Suprapubic skin (tissue), 4 donors: Measurements from ENCODE around the gene SCD5. TPM values are rescaled to one million over a fixed set of nuclear protein-coding genes. Genes with fewer than 3 reads are reported as not detected.

ENCODE experiments used
- DNase-seq, 2 donors: peaks; one replicate each; pipeline ENCODE4 v3.0.0-alpha.2; 2019; ENCODE audit warnings: low spot score in 2 of 2
- H3K27ac ChIP-seq: fragments of 200-600 bp; sonication (generic); one replicate; pipeline ENCODE4 v1.5.1; 2019
- H3K27me3 ChIP-seq: fragments of 200-600 bp; sonication (generic); one replicate; pipeline ENCODE4 v1.5.1; 2019
- H3K36me3 ChIP-seq: fragments of 200-600 bp; sonication (generic); one replicate; pipeline ENCODE4 v1.5.1; 2019
- H3K4me1 ChIP-seq: fragments of 200-600 bp; sonication (generic); one replicate; pipeline ENCODE4 v1.5.1; 2019
- H3K4me3 ChIP-seq: fragments of 200-600 bp; sonication (generic); one replicate; pipeline ENCODE4 v1.5.1; 2019; ENCODE audit warnings: mild to moderate bottlenecking
- H3K9me3 ChIP-seq: fragments of 200-600 bp; sonication (generic); one replicate; pipeline ENCODE4 v1.5.1; 2019
- EP300 ChIP-seq: sonication (generic); formaldehyde crosslinking; IDR thresholded peaks from one replicate; pipeline ENCODE4 v1.6.1; 2017; ENCODE audit warnings: antibody characterized with exemption
- POLR2A ChIP-seq, 2 donors: fragments of 450-650 bp; IDR thresholded peaks; one replicate each; pipeline ENCODE4 v1.6.1; 2017; ENCODE audit warnings: antibody characterized with exemption in 2 of 2, mild to moderate bottlenecking in 2 of 2, moderate library complexity in 2 of 2
- POLR2AphosphoS5 ChIP-seq, 3 donors: sonication (generic); formaldehyde crosslinking; IDR thresholded peaks; one replicate each; pipeline ENCODE4 v1.6.1; 2017; ENCODE audit warnings: antibody characterized with exemption in 3 of 3
- WGBS: methylation state at CpG from one replicate; pipeline ENCODE4 v1.1.5; 2018; 5-methylcytosine and 5-hydroxymethylcytosine counted together
- total RNA-seq, 4 donors: library from RNA; depleted of rRNA; stranded (reverse); fragments of >200 nt; gene quantifications; one replicate each; pipeline ENCODE4 v1.1.0, GENCODE V29; 2016
- TF ChIP-seq, protein P1 (sequence below), 2 donors: fragments of 200-600 bp in 1 of 2; fragments of 450-650 bp in 1 of 2; sonication (generic) in 1 of 2; IDR thresholded peaks; one replicate each; pipeline ENCODE4 v1.5.1; 2016 to 2019; ENCODE audit warnings: antibody characterized with exemption in 2 of 2, mild to moderate bottlenecking in 1 of 2, moderate library complexity in 1 of 2

The SCD5 gene
- total RNA-seq, 4 donors from 2014 or later: 5.6 to 13.2 (median 7.6) TPM

DNA sequence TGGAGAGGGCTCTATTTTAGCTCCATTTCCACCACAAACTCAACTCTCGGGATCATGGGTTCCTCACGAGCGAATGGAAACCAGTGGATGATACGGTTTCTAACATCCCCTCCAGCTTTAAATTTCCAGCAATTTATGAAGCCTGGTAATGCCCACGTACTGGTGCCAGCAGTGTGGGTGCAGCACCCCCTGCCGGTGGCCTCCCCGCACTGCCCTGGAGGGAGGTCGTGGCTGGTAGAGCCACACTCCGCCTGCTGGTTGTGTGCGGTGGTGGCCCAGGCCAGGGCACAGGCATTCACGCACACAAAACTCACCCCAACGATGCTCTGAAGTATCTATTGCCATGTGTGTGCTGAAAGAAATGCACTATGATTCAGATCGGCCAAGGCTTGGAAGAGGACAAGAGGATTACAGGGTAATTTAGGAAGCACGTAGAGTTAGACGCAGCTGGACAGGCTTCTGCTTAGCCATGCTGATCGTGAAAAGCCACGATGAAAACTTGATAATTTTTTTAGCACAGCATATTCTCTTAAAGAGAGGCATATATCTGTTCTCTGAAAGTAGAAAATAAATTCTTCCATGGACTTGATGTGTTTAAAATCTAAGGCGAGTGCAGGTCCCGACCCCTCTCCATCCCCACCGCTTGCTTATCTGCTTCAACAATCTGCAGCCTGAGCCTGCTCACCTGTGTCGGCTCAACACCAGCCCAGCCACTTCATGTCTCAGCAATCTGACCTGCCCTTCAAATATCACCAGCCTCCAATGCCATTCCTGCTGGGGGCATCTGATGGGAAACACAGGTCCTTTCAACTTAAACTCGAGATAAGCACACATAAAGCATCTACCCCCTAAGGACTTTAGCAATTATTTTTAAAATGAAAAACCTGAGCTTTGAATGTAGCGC is 59.1 kb downstream of the SCD5 start:
- no peak overlapping the region for H3K4me3 ChIP-seq
- 73% methylated on average over 23 of the region's 23 CpGs for WGBS
- peak in 1 of 3 donors; percentile 25 for TF ChIP-seq POLR2AphosphoS5 (IDR thresholded peaks at IDR 0.05)
- TF ChIP-seq, protein P1, sequence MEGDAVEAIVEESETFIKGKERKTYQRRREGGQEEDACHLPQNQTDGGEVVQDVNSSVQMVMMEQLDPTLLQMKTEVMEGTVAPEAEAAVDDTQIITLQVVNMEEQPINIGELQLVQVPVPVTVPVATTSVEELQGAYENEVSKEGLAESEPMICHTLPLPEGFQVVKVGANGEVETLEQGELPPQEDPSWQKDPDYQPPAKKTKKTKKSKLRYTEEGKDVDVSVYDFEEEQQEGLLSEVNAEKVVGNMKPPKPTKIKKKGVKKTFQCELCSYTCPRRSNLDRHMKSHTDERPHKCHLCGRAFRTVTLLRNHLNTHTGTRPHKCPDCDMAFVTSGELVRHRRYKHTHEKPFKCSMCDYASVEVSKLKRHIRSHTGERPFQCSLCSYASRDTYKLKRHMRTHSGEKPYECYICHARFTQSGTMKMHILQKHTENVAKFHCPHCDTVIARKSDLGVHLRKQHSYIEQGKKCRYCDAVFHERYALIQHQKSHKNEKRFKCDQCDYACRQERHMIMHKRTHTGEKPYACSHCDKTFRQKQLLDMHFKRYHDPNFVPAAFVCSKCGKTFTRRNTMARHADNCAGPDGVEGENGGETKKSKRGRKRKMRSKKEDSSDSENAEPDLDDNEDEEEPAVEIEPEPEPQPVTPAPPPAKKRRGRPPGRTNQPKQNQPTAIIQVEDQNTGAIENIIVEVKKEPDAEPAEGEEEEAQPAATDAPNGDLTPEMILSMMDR (IDR thresholded peaks at IDR 0.05): peak; percentile 83 to 93
- no peak for TF ChIP-seq EP300
- no peak for TF ChIP-seq POLR2A (IDR thresholded peaks at IDR 0.05)
- H3K4me1 ChIP-seq: peaks cover 5% of the 10 kb centered on the region
- no peaks in the 10 kb centered on the region for H3K9me3 ChIP-seq
- no peak overlapping the region for H3K27ac ChIP-seq
- DNase-seq: peak in 1 of 2 donors; percentile 77
- H3K27me3 ChIP-seq: no peaks in the 10 kb centered on the region
- H3K36me3 ChIP-seq: no peaks in the 10 kb centered on the region

DNA sequence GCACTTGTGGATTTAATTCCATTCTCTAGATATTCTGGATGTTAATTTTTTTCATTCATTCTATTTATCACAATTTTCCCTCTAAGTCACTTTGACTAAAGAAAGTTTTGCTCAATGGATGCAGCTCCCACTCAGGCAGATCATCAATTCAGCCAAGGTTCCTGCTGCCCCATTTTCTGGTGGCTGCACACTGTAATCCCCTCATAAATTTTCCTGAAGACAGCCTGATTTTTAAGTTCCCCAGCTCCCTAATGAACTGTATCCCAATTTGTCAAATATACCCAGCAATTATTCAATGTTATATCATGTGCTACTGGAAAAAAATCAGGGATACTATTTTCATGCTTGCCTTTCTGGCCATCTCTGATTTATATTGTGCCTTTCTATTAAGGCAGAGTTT is 61.2 kb downstream of the SCD5 start:
- no peak for DNase-seq
- Histone ChIP-seq H3K4me3 (no peak overlapping the region), H3K27me3 (no peaks in the 10 kb centered on the region), H3K27ac (no peak overlapping the region), H3K36me3 (no peaks in the 10 kb centered on the region), H3K4me1 (no peaks in the 10 kb centered on the region), H3K9me3 (no peaks in the 10 kb centered on the region)
- TF ChIP-seq POLR2AphosphoS5 (IDR thresholded peaks at IDR 0.05) (no peak), EP300 (no peak), POLR2A (IDR thresholded peaks at IDR 0.05) (no peak)
- TF ChIP-seq, protein P1 (IDR thresholded peaks at IDR 0.05): no peak

DNA sequence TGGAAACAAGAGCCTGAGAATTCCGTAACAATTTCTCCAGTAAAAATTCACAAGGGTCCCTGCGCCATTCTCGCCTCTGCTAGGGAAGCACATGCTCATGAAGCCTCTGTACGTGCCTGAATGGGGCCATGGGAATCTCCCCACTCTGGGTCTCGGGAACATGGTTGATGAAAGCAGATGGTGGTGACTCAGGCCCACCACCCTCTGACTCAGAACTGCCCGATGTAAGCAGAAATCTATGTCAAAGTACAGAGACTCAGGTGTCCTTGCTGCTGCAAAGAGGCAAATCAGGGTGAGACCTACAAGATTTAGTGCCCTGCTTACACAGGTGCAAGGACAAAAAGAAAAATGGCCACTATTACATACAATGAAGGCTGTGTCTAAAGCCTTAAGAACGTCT is 65.0 kb downstream of the SCD5 start:
- Histone ChIP-seq H3K27me3 (no peaks in the 10 kb centered on the region), H3K4me1 (no peaks in the 10 kb centered on the region)

DNA sequence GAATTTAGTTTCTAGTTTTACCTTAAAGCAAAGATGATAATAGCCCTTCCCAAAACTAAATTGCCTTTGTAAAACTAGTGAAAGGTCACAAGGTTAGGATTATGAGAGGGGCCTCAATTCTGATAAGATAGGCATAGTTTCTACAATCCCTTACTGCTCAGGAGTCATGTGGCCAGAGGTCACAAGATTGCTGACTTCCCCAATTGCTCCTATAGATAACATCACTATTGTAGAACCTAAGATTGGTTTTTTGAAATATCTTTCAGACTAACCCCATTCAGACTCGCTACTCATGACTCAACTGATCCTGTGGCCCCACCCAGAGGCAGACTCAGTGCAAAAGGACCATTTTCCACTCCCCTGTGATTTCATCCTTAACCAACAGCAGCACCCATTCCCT is 70.3 kb downstream of the SCD5 start:
- no peak overlapping the region for H3K4me3 ChIP-seq
- H3K4me1 ChIP-seq: no peaks in the 10 kb centered on the region
- H3K9me3 ChIP-seq: no peaks in the 10 kb centered on the region
- WGBS: 67% methylated on average over 1 of the region's 1 CpG
- TF ChIP-seq, protein P1 (IDR thresholded peaks at IDR 0.05): no peak
- TF ChIP-seq POLR2A (IDR thresholded peaks at IDR 0.05): no peak
- TF ChIP-seq POLR2AphosphoS5 (IDR thresholded peaks at IDR 0.05): no peak
- TF ChIP-seq EP300: no peak
- DNase-seq: no peak
- H3K36me3 ChIP-seq: no peaks in the 10 kb centered on the region
- no peaks in the 10 kb centered on the region for H3K27me3 ChIP-seq
- no peak overlapping the region for H3K27ac ChIP-seq

More for the DNA sequence above, 65.0 kb downstream of the SCD5 start:
- no peak for TF ChIP-seq POLR2A (IDR thresholded peaks at IDR 0.05)
- TF ChIP-seq EP300: no peak
- TF ChIP-seq, protein P1 (IDR thresholded peaks at IDR 0.05): no peak
- no peak for TF ChIP-seq POLR2AphosphoS5 (IDR thresholded peaks at IDR 0.05)
- no peaks in the 10 kb centered on the region for H3K36me3 ChIP-seq
- H3K9me3 ChIP-seq: no peaks in the 10 kb centered on the region
- WGBS: 85% methylated on average over 7 of the region's 7 CpGs
- DNase-seq: no peak
- no peak overlapping the region for H3K27ac ChIP-seq
- no peak overlapping the region for H3K4me3 ChIP-seq

DNA sequence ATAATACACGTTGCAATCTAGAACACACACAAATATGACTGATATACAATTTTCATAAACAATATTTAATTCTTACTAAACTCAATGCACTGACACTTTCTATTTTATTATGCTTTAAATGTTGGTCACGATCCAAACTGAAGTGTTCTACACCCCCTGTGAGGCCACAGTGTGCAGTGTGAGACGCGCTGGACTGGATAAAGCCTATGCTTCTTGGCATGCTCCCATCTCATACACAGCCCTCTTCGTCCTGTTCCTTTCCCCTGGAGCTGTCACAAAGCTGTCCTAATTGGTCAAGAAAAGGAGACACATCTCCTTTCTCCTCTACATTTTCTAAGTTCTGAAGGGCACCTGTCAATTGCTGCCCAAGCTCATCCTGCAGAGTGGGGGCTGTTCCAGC is 72.0 kb downstream of the SCD5 start:
- Histone ChIP-seq H3K36me3 (no peaks in the 10 kb centered on the region), H3K4me3 (no peak overlapping the region), H3K9me3 (no peaks in the 10 kb centered on the region), H3K27ac (no peak overlapping the region), H3K27me3 (no peaks in the 10 kb centered on the region), H3K4me1 (no peaks in the 10 kb centered on the region)
- DNase-seq: no peak
- no peak for TF ChIP-seq POLR2A (IDR thresholded peaks at IDR 0.05)
- TF ChIP-seq EP300: no peak
- TF ChIP-seq POLR2AphosphoS5 (IDR thresholded peaks at IDR 0.05): no peak
- TF ChIP-seq, protein P1 (IDR thresholded peaks at IDR 0.05): no peak
- WGBS: 83% methylated on average over 5 of the region's 5 CpGs
